ENCODE results near the gene ARHGEF9. TPM values are rescaled to one million over a fixed set of nuclear protein-coding genes. Genes with fewer than 3 reads are reported as not detected.
"Not testable (repeated sequence)": the region's sequence is repeated elsewhere in the genome, so short reads cannot be mapped to it uniquely, and the experiment has no call there.

The ARHGEF9 gene
- total and polyA plus RNA-seq, 10 donors: 8.3 to 29.8 (median 16.6) TPM

GRCh38 chrX:63657821-63658220 is 127.2 kb downstream of the ARHGEF9 start:
- intact Hi-C loops (cut with DNase I; ENCODE audit: low total_unique reads): no loop called here
- no peak overlapping the region for H3K27ac ChIP-seq
- 74 to 88% (median 75%) methylated on average over 6 of the region's 6 CpGs for WGBS, 5 donors

GRCh38 chrX:63656871-63657580 is 128.0 kb downstream of the ARHGEF9 start:
- 73 to 93% (median 88%) methylated on average over 5 of the region's 5 CpGs for WGBS, 5 donors
- H3K27me3 ChIP-seq (replicated peaks in 1 of 7): no peaks in the 10 kb centered on the region
- TF ChIP-seq POLR2AphosphoS5 (IDR thresholded peaks at IDR 0.05) (no peak), POLR2A (IDR thresholded peaks at IDR 0.05) (no peak), CTCF (IDR thresholded peaks at IDR 0.05 in 8 of 11, conservative IDR thresholded peaks at IDR 0.05 in 3 of 11) (no peak)
- H3K27ac ChIP-seq: no peak overlapping the region
- H3K9me3 ChIP-seq: no peaks in the 10 kb centered on the region
- no peaks in the 10 kb centered on the region for H3K4me1 ChIP-seq
- DNase-seq: no peak
- peaks cover 0 to 68% (median 5%) of the 10 kb centered on the region in 6 donors for H3K36me3 ChIP-seq
- intact Hi-C loops (cut with DNase I; ENCODE audit: low total_unique reads): no loop called here
- no peak overlapping the region for H3K4me3 ChIP-seq

More at GRCh38 chrX:63657821-63658220, 127.2 kb downstream of the ARHGEF9 start:
- Histone ChIP-seq H3K27me3 (replicated peaks in 1 of 7) (no peaks in the 10 kb centered on the region), H3K4me3 (no peak overlapping the region), H3K4me1 (no peaks in the 10 kb centered on the region), H3K36me3 (peaks cover 0 to 60% (median 5%) of the 10 kb centered on the region in 6 donors), H3K9me3 (no peaks in the 10 kb centered on the region)
- DNase-seq: no peak
- TF ChIP-seq CTCF (IDR thresholded peaks at IDR 0.05 in 8 of 11, conservative IDR thresholded peaks at IDR 0.05 in 3 of 11): no peak
- no peak for TF ChIP-seq POLR2AphosphoS5 (IDR thresholded peaks at IDR 0.05)
- no peak for TF ChIP-seq POLR2A (IDR thresholded peaks at IDR 0.05)

- Histone ChIP-seq H3K36me3 (peaks cover 0 to 49% (median 5%) of the 10 kb centered on the region in 6 donors), H3K4me3 (no peak overlapping the region), H3K27me3 (replicated peaks in 1 of 7) (no peaks in the 10 kb centered on the region), H3K9me3 (no peaks in the 10 kb centered on the region), H3K4me1 (no peaks in the 10 kb centered on the region), H3K27ac (no peak overlapping the region)
- no peak for DNase-seq
- intact Hi-C loops (cut with DNase I; ENCODE audit: low total_unique reads): no loop called here
- TF ChIP-seq CTCF (IDR thresholded peaks at IDR 0.05 in 8 of 11, conservative IDR thresholded peaks at IDR 0.05 in 3 of 11) (no peak), POLR2A (IDR thresholded peaks at IDR 0.05) (no peak), POLR2AphosphoS5 (IDR thresholded peaks at IDR 0.05) (no peak)
- WGBS, 5 donors: 76 to 97% (median 90%) methylated on average over 7 of the region's 7 CpGs
These were observed 132.8 kb downstream of the ARHGEF9 start for GRCh38 chrX:63652086-63652765.

- DNase-seq; H3K9me3 ChIP-seq; H3K4me1 ChIP-seq; H3K27me3 ChIP-seq (replicated peaks in 1 of 7); H3K27ac ChIP-seq; H3K4me3 ChIP-seq; intact Hi-C loops (cut with DNase I; ENCODE audit: low total_unique reads): not testable (repeated sequence)
- 81 to 98% (median 88%) methylated on average over 2 of the region's 2 CpGs for WGBS, 5 donors
- peaks cover 0 to 22% (median 0%) of the 10 kb centered on the region in 6 donors for H3K36me3 ChIP-seq
These were observed 139.3 kb downstream of the ARHGEF9 start for GRCh38 chrX:63645748-63646147.
